H1 (cell line): ENCODE data around the gene CLEC19A. TPM values are rescaled to one million over a fixed set of nuclear protein-coding genes. Genes with fewer than 3 reads are reported as not detected.

ENCODE experiments used
- polyA plus RNA-seq, 7 experiments: library from polyadenylated mRNA; depleted of rRNA in 3 of 7; stranded (reverse) in 5 of 7; unstranded in 2 of 7; fragments of >200 nt in 5 of 7; fragments of 200-250 nt in 2 of 7; gene quantifications; 1 replicate in 5 of 7; 2 replicates in 1 of 7; 4 replicates in 1 of 7; pipeline versions ENCODE4 v1.2.1 to v1.2.3, GENCODE V29; 2011 to 2013; ENCODE audit warnings: missing spikeins in 2 of 7, mixed read lengths in 2 of 7
- total RNA-seq: library from RNA; stranded (reverse); fragmentation: NEBNext Ultra II Directional; extraction: Animal tissue kit (Norgen Biotek cat#: 25700); gene quantifications from 2 replicates; pipeline ENCODE4 v1.2.1, GENCODE V29; 2021

Gene CLEC19A
- total and polyA plus RNA-seq, 2 of the 8 experiments (the other 6 are each of a cell fraction or from before 2014, with no cell fraction given), result 0.35 to 0.88 TPM

Other genes starting within 250 kb of the CLEC19A start
- 15.2 and 17.7 TPM in 2 replicates for gene COQ7, start 218.1 kb upstream of the CLEC19A start, total RNA-seq
- 7.1 and 10.4 TPM in 2 replicates for gene COQ7, start 218.1 kb upstream of the CLEC19A start, polyA plus RNA-seq (2011; rRNA removed)
- gene ITPRIPL2, start 171.8 kb upstream of the CLEC19A start, total RNA-seq, result 3.3 and 3.4 TPM in 2 replicates
- 1.1 and 1.8 TPM in 2 replicates for gene ITPRIPL2, start 171.8 kb upstream of the CLEC19A start, polyA plus RNA-seq (2011; rRNA removed)
- 5.6 and 5.8 TPM in 2 replicates for gene SYT17, start 117.5 kb upstream of the CLEC19A start, total RNA-seq
- 18.1 and 26.6 TPM in 2 replicates for gene SYT17, start 117.5 kb upstream of the CLEC19A start, polyA plus RNA-seq (2011; rRNA removed)
- 1.8 and 3.9 TPM in 2 replicates for gene TMC5, start 132.2 kb downstream of the CLEC19A start, total RNA-seq
- gene TMC5, start 132.2 kb downstream of the CLEC19A start, polyA plus RNA-seq (2011; rRNA removed), result 1.1 and 1.6 TPM in 2 replicates
- gene GDE1, start 236.4 kb downstream of the CLEC19A start, total RNA-seq, result 65.8 and 70.8 TPM in 2 replicates
- gene GDE1, start 236.4 kb downstream of the CLEC19A start, polyA plus RNA-seq (2011; rRNA removed), result 28.0 and 29.2 TPM in 2 replicates
- gene CCP110, start 238.2 kb downstream of the CLEC19A start, total RNA-seq, result 16.1 and 19.8 TPM in 2 replicates
- 2.6 and 3.2 TPM in 2 replicates for gene CCP110, start 238.2 kb downstream of the CLEC19A start, polyA plus RNA-seq (2011; rRNA removed)